Trophoblast cell (in vitro differentiated cells and primary cell): ENCODE results near the gene FAM168A.
A peak's percentile ranks its signal among the peaks of the same experiment; 100 is the strongest.

Experiments
- DNase-seq, 2 donors: peaks; one replicate each; pipeline ENCODE4 v3.0.0-alpha.2; 2016
- H2AFZ ChIP-seq: 2 replicates; pipeline ENCODE4 v1.6.1; 2013; ENCODE audit warnings: low read length, moderate library complexity, mild to moderate bottlenecking; ENCODE audit not compliant: insufficient read depth, poor library complexity
- H2AK5ac ChIP-seq: 2 replicates; pipeline ENCODE4 v1.6.1; 2013; ENCODE audit warnings: mild to moderate bottlenecking, low read length
- H2BK120ac ChIP-seq: 2 replicates; pipeline ENCODE4 v1.6.1; 2013; ENCODE audit warnings: low read length, mild to moderate bottlenecking, moderate library complexity; ENCODE audit not compliant: insufficient read depth, poor library complexity
- H2BK12ac ChIP-seq: 2 replicates; pipeline ENCODE4 v1.6.1; 2013; ENCODE audit warnings: mild to moderate bottlenecking, low read length, moderate library complexity
- H2BK5ac ChIP-seq: 2 replicates; pipeline ENCODE4 v1.6.1; 2013; ENCODE audit warnings: low read length, low read depth, moderate library complexity, mild to moderate bottlenecking; ENCODE audit not compliant: poor library complexity
- H3K14ac ChIP-seq: 2 replicates; pipeline ENCODE4 v1.6.1; 2013; ENCODE audit warnings: mild to moderate bottlenecking, low read length
- H3K18ac ChIP-seq: 2 replicates; pipeline ENCODE4 v1.6.1; 2013; ENCODE audit warnings: mild to moderate bottlenecking, low read length
- H3K23ac ChIP-seq: 2 replicates; pipeline ENCODE4 v1.6.1; 2013; ENCODE audit warnings: low read length
- H3K27ac ChIP-seq: 2 replicates; pipeline ENCODE4 v1.5.1; 2013; ENCODE audit warnings: low read depth, mild to moderate bottlenecking, inconsistent platforms, low read length, moderate library complexity
- H3K27me3 ChIP-seq: 2 replicates; pipeline ENCODE4 v1.6.1; 2013; ENCODE audit warnings: inconsistent platforms, mild to moderate bottlenecking, low read length, moderate library complexity; ENCODE audit not compliant: insufficient read depth
- H3K36me3 ChIP-seq, 2 experiments: 1 replicate in 1 of 2; 2 replicates in 1 of 2; pipeline ENCODE4 v1.6.1; 2013; ENCODE audit warnings: low read length in 2 of 2, mild to moderate bottlenecking in 2 of 2, moderate library complexity in 1 of 2; ENCODE audit not compliant: insufficient read depth in 2 of 2, control insufficient read depth in 1 of 2
- H3K4ac ChIP-seq: 2 replicates; pipeline ENCODE4 v1.6.1; 2013; ENCODE audit warnings: low read depth, mild to moderate bottlenecking, low read length, moderate library complexity
- H3K4me1 ChIP-seq, 2 experiments: 1 replicate in 1 of 2; 2 replicates in 1 of 2; pipeline ENCODE4 v1.6.1; 2013; ENCODE audit warnings: low read length in 2 of 2, mild to moderate bottlenecking in 2 of 2, moderate library complexity in 1 of 2; ENCODE audit not compliant: insufficient read depth in 2 of 2, control insufficient read depth in 1 of 2
- H3K4me2 ChIP-seq: 2 replicates; pipeline ENCODE4 v1.6.1; 2013; ENCODE audit warnings: inconsistent platforms, mild to moderate bottlenecking, low read length, moderate library complexity
- H3K4me3 ChIP-seq: 2 replicates; pipeline ENCODE4 v1.5.1; 2013; ENCODE audit warnings: mild to moderate bottlenecking, low read depth, low read length, inconsistent platforms
- H3K79me1 ChIP-seq: one replicate; pipeline ENCODE4 v1.6.1; 2013; ENCODE audit warnings: low read length
- H3K79me2 ChIP-seq: 2 replicates; pipeline ENCODE4 v1.6.1; 2013; ENCODE audit warnings: low read length, mild to moderate bottlenecking; ENCODE audit not compliant: control insufficient read depth, insufficient read depth, poor library complexity
- H3K9ac ChIP-seq: 2 replicates; pipeline ENCODE4 v1.6.1; 2013; ENCODE audit warnings: mild to moderate bottlenecking, low read length
- H3K9me3 ChIP-seq: 2 replicates; pipeline ENCODE4 v1.6.1; 2013; ENCODE audit warnings: low read depth, mild to moderate bottlenecking, control low read depth, inconsistent platforms, low read length; ENCODE audit not compliant: insufficient read depth
- H4K12ac ChIP-seq: 2 replicates; pipeline ENCODE4 v1.6.1; 2013; ENCODE audit warnings: low read depth, mild to moderate bottlenecking, low read length, moderate library complexity
- H4K8ac ChIP-seq: 2 replicates; pipeline ENCODE4 v1.6.1; 2013; ENCODE audit warnings: low read depth, mild to moderate bottlenecking, low read length, moderate library complexity
- H4K91ac ChIP-seq: one replicate; pipeline ENCODE4 v1.6.1; 2013; ENCODE audit warnings: low read depth, mild to moderate bottlenecking, low read length, moderate library complexity
- WGBS: extraction: QIAGEN DNeasy Blood & Tissue Kit; methylation state at CpG from one replicate; pipeline ENCODE4 v1.1.7; 2013; ENCODE audit warnings: missing lambda C conversion rate; ENCODE audit not compliant: insufficient read length, insufficient coverage; ENCODE audit errors: extremely low coverage; 5-methylcytosine and 5-hydroxymethylcytosine counted together

Gene FAM168A

DNA sequence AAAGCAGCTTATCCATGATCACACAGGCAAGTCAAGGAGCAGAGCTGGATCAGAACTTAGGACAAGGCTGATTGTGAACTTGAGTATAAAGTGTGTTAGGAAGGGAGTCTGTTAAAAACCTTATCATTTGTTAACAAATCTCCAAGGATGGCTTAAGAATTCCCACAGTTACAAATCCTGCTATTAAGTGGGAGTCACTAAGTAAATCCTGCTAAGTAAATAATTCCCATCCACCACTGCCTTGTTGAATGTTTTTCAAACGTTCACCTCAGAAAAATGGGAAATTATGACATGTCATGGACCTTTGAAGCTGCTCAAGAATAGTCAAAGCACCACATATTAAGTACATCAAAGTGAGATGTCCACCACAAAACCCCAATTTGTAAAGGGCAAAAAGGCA lies 88.7 kb downstream of the FAM168A start:
- Histone ChIP-seq H3K4me2 (no peak overlapping the region), H4K91ac (no peak overlapping the region), H4K8ac (no peak overlapping the region), H3K27ac (no peak overlapping the region), H3K79me1 (no peaks in the 10 kb centered on the region), H3K18ac (no peak overlapping the region), H2BK12ac (no peak overlapping the region), H3K36me3 (no peaks in the 10 kb centered on the region), H3K79me2 (no peaks in the 10 kb centered on the region), H3K9me3 (peaks cover 1% of the 10 kb centered on the region), H2BK120ac (no peak overlapping the region), H3K4me1 (no peaks in the 10 kb centered on the region), H2AK5ac (no peak overlapping the region), H2BK5ac (no peak overlapping the region), H4K12ac (no peak overlapping the region), H3K4me3 (no peak overlapping the region), H3K23ac (no peak overlapping the region), H3K14ac (no peak overlapping the region), H3K9ac (no peak overlapping the region), H2AFZ (no peak overlapping the region), H3K27me3 (no peaks in the 10 kb centered on the region), H3K4ac (no peak overlapping the region)
- no CpG with 5 or more reads among the region's 1 CpG for WGBS
- no peak for DNase-seq

DNA sequence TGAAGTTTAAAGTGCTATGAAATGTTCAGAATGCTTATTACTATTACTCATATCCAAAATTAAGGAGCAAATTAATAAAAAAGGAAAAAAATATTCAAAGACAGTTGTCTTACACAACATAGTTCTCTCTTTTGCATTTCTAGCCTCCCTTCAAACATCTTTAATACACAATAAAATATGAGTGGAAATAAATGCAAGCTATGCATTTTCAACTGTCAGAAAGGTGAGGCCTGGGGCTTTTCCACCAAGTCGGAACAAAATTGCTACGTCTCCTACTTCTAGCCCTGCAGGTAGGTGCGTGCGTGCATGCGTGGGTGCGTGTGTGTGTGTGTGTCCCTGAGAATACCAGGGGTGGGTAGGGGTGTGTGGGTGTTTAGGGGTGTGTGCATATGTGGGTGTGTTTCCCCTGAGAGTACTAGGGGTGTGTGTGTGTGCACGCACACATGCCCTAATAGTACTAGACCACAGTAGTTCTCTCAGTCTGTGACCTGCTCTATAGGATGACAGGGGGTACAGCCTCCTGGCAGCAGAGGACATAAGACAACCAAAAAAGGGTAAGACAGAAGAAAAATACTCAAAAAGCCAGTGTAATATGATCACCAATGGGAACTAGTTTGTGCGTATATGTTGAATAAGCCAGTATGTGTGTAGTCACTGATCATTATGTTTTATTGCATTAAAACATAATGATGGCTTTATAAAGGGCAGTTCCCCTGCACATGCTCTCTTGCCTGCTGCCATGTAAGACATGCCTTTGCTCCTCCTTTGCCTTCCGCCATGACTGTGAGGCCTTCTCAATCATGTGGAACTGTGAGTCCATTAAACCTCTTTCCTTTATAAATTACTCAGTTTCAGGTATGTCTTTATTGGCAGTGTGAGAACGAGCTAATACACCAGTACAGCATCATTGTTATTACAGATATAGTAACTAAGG lies 89.4 kb downstream of the FAM168A start:
- WGBS = no CpG with 5 or more reads among the region's 10 CpGs
- Histone ChIP-seq H3K4me2 (no peak overlapping the region), H3K9me3 (peaks cover 1% of the 10 kb centered on the region), H2AFZ (no peak overlapping the region), H2BK5ac (no peak overlapping the region), H3K4me1 (no peaks in the 10 kb centered on the region), H2BK120ac (no peak overlapping the region), H3K79me2 (no peaks in the 10 kb centered on the region), H3K27ac (no peak overlapping the region), H2BK12ac (no peak overlapping the region), H3K36me3 (no peaks in the 10 kb centered on the region), H3K79me1 (no peaks in the 10 kb centered on the region), H3K4me3 (no peak overlapping the region), H3K27me3 (no peaks in the 10 kb centered on the region), H4K12ac (no peak overlapping the region), H3K9ac (no peak overlapping the region), H2AK5ac (no peak overlapping the region), H4K8ac (no peak overlapping the region), H3K23ac (no peak overlapping the region), H3K14ac (no peak overlapping the region), H3K4ac (no peak overlapping the region), H3K18ac (peak overlapping the region; percentile 59), H4K91ac (no peak overlapping the region)
- DNase-seq = no peak

DNA sequence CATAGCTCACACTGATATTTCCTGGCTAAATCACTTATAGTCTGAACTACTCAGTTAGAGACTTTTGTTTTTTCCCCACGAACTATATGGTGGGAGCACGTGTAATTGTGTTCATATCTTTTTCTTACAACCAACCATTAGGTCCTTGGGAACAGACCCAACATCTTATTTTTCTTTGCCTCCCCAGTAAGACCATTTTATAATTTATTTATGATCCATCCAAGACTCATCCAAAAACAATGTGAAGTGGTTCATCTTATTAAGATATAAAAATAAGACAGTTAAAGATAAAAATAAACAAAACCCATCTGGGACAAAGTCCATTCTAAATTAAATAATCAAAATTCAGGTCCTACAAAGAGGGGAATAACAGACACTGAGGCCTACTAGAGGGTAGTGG lies 90.8 kb downstream of the FAM168A start:
- H3K9me3 ChIP-seq = peaks cover 1% of the 10 kb centered on the region
- H3K4me1 ChIP-seq = no peaks in the 10 kb centered on the region
- H3K14ac ChIP-seq = no peak overlapping the region
- H3K36me3 ChIP-seq = no peaks in the 10 kb centered on the region
- H2AFZ ChIP-seq = no peak overlapping the region
- H4K8ac ChIP-seq = no peak overlapping the region
- no peak overlapping the region for H2BK12ac ChIP-seq
- H2BK5ac ChIP-seq = no peak overlapping the region
- no peak overlapping the region for H2BK120ac ChIP-seq
- DNase-seq = no peak
- no peaks in the 10 kb centered on the region for H3K79me2 ChIP-seq
- no peak overlapping the region for H3K23ac ChIP-seq
- H3K4me2 ChIP-seq = no peak overlapping the region
- H2AK5ac ChIP-seq = no peak overlapping the region
- no peak overlapping the region for H3K18ac ChIP-seq
- no peak overlapping the region for H4K12ac ChIP-seq
- no peak overlapping the region for H3K27ac ChIP-seq
- no CpG with 5 or more reads among the region's 2 CpGs for WGBS
- no peak overlapping the region for H3K9ac ChIP-seq
- H3K4me3 ChIP-seq = no peak overlapping the region
- no peaks in the 10 kb centered on the region for H3K27me3 ChIP-seq
- no peak overlapping the region for H4K91ac ChIP-seq
- H3K79me1 ChIP-seq = no peaks in the 10 kb centered on the region
- no peak overlapping the region for H3K4ac ChIP-seq

DNA sequence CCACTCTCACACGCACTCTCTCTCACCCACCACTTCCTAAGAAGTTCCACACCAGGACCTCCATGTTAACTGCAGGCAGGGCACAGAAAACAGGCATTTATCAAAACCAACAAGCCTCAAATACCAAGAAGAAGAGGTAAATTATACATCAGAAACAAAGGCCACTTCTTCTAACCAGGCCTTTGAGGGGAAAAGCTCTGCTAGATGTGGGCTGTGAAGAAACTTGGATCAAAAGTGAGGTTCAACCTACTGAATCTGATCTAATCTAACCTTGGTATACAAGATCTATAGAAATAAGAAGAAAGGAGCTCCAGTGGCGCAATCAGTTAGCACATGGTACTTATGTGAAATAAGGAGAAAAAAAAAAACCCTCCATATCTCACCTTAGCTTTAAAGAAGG lies 91.9 kb downstream of the FAM168A start:
- H3K36me3 ChIP-seq = no peaks in the 10 kb centered on the region
- no peak overlapping the region for H3K4me3 ChIP-seq
- no peak overlapping the region for H3K4ac ChIP-seq
- no peak overlapping the region for H3K18ac ChIP-seq
- H2BK120ac ChIP-seq = no peak overlapping the region
- no peak overlapping the region for H4K91ac ChIP-seq
- peaks cover 1% of the 10 kb centered on the region for H3K9me3 ChIP-seq
- no peaks in the 10 kb centered on the region for H3K79me2 ChIP-seq
- no peaks in the 10 kb centered on the region for H3K79me1 ChIP-seq
- no peak overlapping the region for H3K14ac ChIP-seq
- H2BK5ac ChIP-seq = no peak overlapping the region
- H3K23ac ChIP-seq = no peak overlapping the region
- WGBS = no CpG with 5 or more reads among the region's 2 CpGs
- no peak overlapping the region for H3K4me2 ChIP-seq
- H4K12ac ChIP-seq = no peak overlapping the region
- DNase-seq = no peak
- no peak overlapping the region for H4K8ac ChIP-seq
- H2AFZ ChIP-seq = no peak overlapping the region
- H2BK12ac ChIP-seq = no peak overlapping the region
- no peak overlapping the region for H3K27ac ChIP-seq
- H2AK5ac ChIP-seq = no peak overlapping the region
- no peak overlapping the region for H3K9ac ChIP-seq
- no peaks in the 10 kb centered on the region for H3K4me1 ChIP-seq
- H3K27me3 ChIP-seq = no peaks in the 10 kb centered on the region
